Neuronal stem cell (in vitro differentiated cells): ENCODE results near the gene TPM2.
A peak's percentile ranks its signal among the peaks of the same experiment; 100 is the strongest.

Experiments
- DNase-seq: peaks from one replicate; pipeline ENCODE4 v3.0.0-alpha.2; 2013; ENCODE audit warnings: low spot score
- H2AFZ ChIP-seq: one replicate; pipeline ENCODE4 v1.6.1; 2013; ENCODE audit warnings: mild to moderate bottlenecking, low read length, inconsistent platforms
- H2AK5ac ChIP-seq: 2 replicates; pipeline ENCODE4 v1.6.1; 2013; ENCODE audit warnings: low read depth, mild to moderate bottlenecking, inconsistent platforms, low read length, moderate library complexity, mixed read lengths
- H2BK120ac ChIP-seq: 2 replicates; pipeline ENCODE4 v1.6.1; 2013; ENCODE audit warnings: low read depth, mild to moderate bottlenecking, inconsistent platforms, low read length, moderate library complexity, mixed read lengths
- H2BK12ac ChIP-seq: one replicate; pipeline ENCODE4 v1.6.1; 2013; ENCODE audit warnings: low read length, inconsistent platforms
- H2BK15ac ChIP-seq: 2 replicates; pipeline ENCODE4 v1.6.1; 2013; ENCODE audit warnings: mild to moderate bottlenecking, low read length, inconsistent platforms, mixed read lengths
- H2BK5ac ChIP-seq: one replicate; pipeline ENCODE4 v1.6.1; 2013; ENCODE audit warnings: inconsistent platforms, mild to moderate bottlenecking, low read length, moderate library complexity
- H3K14ac ChIP-seq: one replicate; pipeline ENCODE4 v1.6.1; 2013; ENCODE audit warnings: low read length, inconsistent platforms
- H3K18ac ChIP-seq: 2 replicates; pipeline ENCODE4 v1.6.1; 2013; ENCODE audit warnings: low read length, inconsistent platforms
- H3K23ac ChIP-seq: 2 replicates; pipeline ENCODE4 v1.6.1; 2013; ENCODE audit warnings: low read depth, mild to moderate bottlenecking, mixed read lengths, low read length, inconsistent platforms; ENCODE audit not compliant: poor library complexity
- H3K27ac ChIP-seq: replicated peaks from 3 replicates; pipeline ENCODE4 v1.5.1; 2013; ENCODE audit warnings: low read length, inconsistent platforms
- H3K27me3 ChIP-seq, 3 experiments: 2 replicates each; pipeline ENCODE4 v1.6.1; 2013; ENCODE audit warnings: low read length in 3 of 3, mild to moderate bottlenecking in 2 of 3, inconsistent platforms in 1 of 3, low read depth in 1 of 3, mixed read lengths in 1 of 3, moderate library complexity in 1 of 3; ENCODE audit not compliant: control insufficient read depth in 3 of 3, insufficient read depth in 3 of 3
- H3K36me3 ChIP-seq, 2 donors: replicated peaks in 1 of 2; 2 replicates each; pipeline ENCODE4 v1.6.1; 2013; ENCODE audit warnings: low read length in 2 of 2; ENCODE audit not compliant: control insufficient read depth in 2 of 2, insufficient read depth in 2 of 2
- H3K4ac ChIP-seq: 2 replicates; pipeline ENCODE4 v1.6.1; 2013; ENCODE audit warnings: inconsistent platforms, mild to moderate bottlenecking, low read length, moderate library complexity
- H3K4me1 ChIP-seq, 2 donors: 1 replicate in 1 of 2; 2 replicates in 1 of 2; pipeline ENCODE4 v1.6.1; 2013; ENCODE audit warnings: low read length in 2 of 2, low read depth in 1 of 2; ENCODE audit not compliant: control insufficient read depth in 2 of 2, insufficient read depth in 1 of 2
- H3K4me2 ChIP-seq: one replicate; pipeline ENCODE4 v1.6.1; 2013; ENCODE audit warnings: mild to moderate bottlenecking, low read length, inconsistent platforms; ENCODE audit not compliant: insufficient read depth, poor library complexity, severe bottlenecking
- H3K4me3 ChIP-seq, 2 donors: 2 replicates each; pipeline ENCODE4 v1.5.1; 2013; ENCODE audit warnings: low read length in 2 of 2, mild to moderate bottlenecking in 2 of 2, inconsistent platforms in 1 of 2, moderate library complexity in 1 of 2
- H3K79me1 ChIP-seq: one replicate; pipeline ENCODE4 v1.6.1; 2013; ENCODE audit warnings: low read depth, mild to moderate bottlenecking, inconsistent platforms, low read length, moderate library complexity
- H3K9ac ChIP-seq: one replicate; pipeline ENCODE4 v1.6.1; 2013; ENCODE audit warnings: mild to moderate bottlenecking, low read depth, low read length, inconsistent platforms; ENCODE audit not compliant: poor library complexity
- H3K9me3 ChIP-seq, 2 donors: replicated peaks in 1 of 2; 2 replicates each; pipeline versions ENCODE3 to v1.6.1; 2013; ENCODE audit warnings: low read length in 2 of 2, mild to moderate bottlenecking in 2 of 2, inconsistent platforms in 1 of 2, low read depth in 1 of 2, mixed read lengths in 1 of 2, moderate library complexity in 1 of 2; ENCODE audit not compliant: control insufficient read depth in 2 of 2, insufficient read depth in 1 of 2
- H4K8ac ChIP-seq: one replicate; pipeline ENCODE4 v1.6.1; 2013; ENCODE audit warnings: low read depth, mild to moderate bottlenecking, inconsistent platforms, low read length, moderate library complexity
- H4K91ac ChIP-seq: one replicate; pipeline ENCODE4 v1.6.1; 2013; ENCODE audit warnings: low read length, low read depth, mild to moderate bottlenecking, inconsistent platforms; ENCODE audit not compliant: poor library complexity
- WGBS, 2 donors: extraction: QIAGEN DNeasy Blood & Tissue Kit; methylation state at CpG; one replicate each; pipeline ENCODE4 v1.1.7; 2013; ENCODE audit warnings: missing lambda C conversion rate in 2 of 2, mixed read lengths in 1 of 2; ENCODE audit not compliant: insufficient read length in 2 of 2, insufficient replicate concordance in 1 of 2; ENCODE audit errors: extremely low coverage in 2 of 2; 5-methylcytosine and 5-hydroxymethylcytosine counted together

The TPM2 gene

DNA sequence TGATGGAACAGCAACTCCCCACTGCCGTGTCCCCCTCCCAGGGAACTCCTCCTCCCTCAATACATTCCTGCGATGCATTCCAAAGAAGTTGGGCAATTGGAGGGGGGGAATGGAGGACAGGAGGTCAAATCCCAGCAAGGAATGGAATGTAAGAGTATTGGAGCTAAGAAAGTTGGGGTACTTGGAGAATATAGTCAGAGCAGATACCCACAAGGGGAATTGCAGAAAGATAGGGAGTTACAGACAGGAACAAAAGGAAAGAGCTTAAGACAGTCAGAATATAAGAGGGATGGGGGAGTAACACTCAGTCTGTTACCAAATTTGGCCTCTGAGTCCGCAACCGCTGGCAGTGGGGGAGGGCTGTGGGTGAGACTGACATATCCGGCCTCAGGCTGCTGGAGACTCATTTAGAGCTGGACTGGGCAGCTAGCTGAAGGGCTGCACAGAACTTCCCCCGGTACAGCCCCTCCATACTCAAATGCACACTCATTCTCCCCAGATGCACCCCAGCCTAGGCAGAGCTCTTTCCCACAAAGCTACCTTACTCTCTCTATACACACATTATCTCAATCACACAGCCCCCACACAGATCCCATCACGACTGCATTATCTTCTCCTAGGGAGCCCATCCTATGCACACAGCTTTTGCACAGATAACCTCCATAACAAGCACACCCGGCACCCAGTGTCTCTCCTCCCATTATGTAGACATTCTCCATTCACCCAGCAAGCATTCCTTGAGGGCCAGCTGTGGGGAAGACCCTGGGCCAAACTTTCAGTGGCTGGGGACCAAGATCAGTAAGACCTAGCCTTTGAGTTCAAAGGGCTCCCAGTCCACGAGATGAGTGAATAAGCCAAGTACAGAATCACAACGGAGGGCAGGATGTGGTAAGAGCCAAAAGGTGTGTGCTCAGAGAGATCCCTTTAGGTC lies 38.6 kb upstream of the TPM2 start:
- no peak overlapping the region for H3K4ac ChIP-seq
- H2BK12ac ChIP-seq: no peak overlapping the region
- peak; percentile 72 for DNase-seq
- no peak overlapping the region for H2AFZ ChIP-seq
- no peaks in the 10 kb centered on the region for H3K27me3 ChIP-seq
- no peak overlapping the region for H3K23ac ChIP-seq
- H3K4me2 ChIP-seq: peak overlapping the region; percentile 52
- H2BK120ac ChIP-seq: peak overlapping the region; percentile 1
- peaks cover 41 to 46% of the 10 kb centered on the region in 2 donors for H3K4me1 ChIP-seq
- no peak overlapping the region for H4K8ac ChIP-seq
- H3K14ac ChIP-seq: no peak overlapping the region
- no peak overlapping the region for H3K9ac ChIP-seq
- no peak overlapping the region for H2BK15ac ChIP-seq
- H3K27ac ChIP-seq: peak overlapping the region; percentile 91
- no peak overlapping the region for H2AK5ac ChIP-seq
- peak overlapping the region; percentile 81 for H4K91ac ChIP-seq
- H3K4me3 ChIP-seq: peak overlapping the region in 1 of 2 donors; percentile 38
- no peak overlapping the region for H2BK5ac ChIP-seq
- H3K18ac ChIP-seq: peak overlapping the region; percentile 38
- no CpG with 5 or more reads among the region's 10 CpGs for whole genome bisulfite sequencing, 2 donors
- peaks cover 3% of the 10 kb centered on the region for H3K79me1 ChIP-seq
- H3K9me3 ChIP-seq: no peaks in the 10 kb centered on the region
- peaks cover 21 to 46% of the 10 kb centered on the region in 2 donors for H3K36me3 ChIP-seq

- no peak overlapping the region for H2BK12ac ChIP-seq
- H3K4ac ChIP-seq: no peak overlapping the region
- H3K23ac ChIP-seq: no peak overlapping the region
- H3K4me2 ChIP-seq: peak overlapping the region; percentile 52
- no CpG with 5 or more reads among the region's 5 CpGs for WGBS, 2 donors
- no peak overlapping the region for H3K14ac ChIP-seq
- peak overlapping the region; percentile 1 for H2BK120ac ChIP-seq
- peak overlapping the region; percentile 43 for H2BK5ac ChIP-seq
- H3K18ac ChIP-seq: peak overlapping the region; percentile 91
- DNase-seq: no peak
- no peaks in the 10 kb centered on the region for H3K9me3 ChIP-seq
- H3K4me3 ChIP-seq: no peak overlapping the region
- peaks cover 3% of the 10 kb centered on the region for H3K79me1 ChIP-seq
- H4K8ac ChIP-seq: no peak overlapping the region
- peak overlapping the region; percentile 91 for H3K27ac ChIP-seq
- H3K27me3 ChIP-seq: no peaks in the 10 kb centered on the region
- no peak overlapping the region for H2AFZ ChIP-seq
- peaks cover 41% of the 10 kb centered on the region in 2 donors for H3K4me1 ChIP-seq
- no peak overlapping the region for H3K9ac ChIP-seq
- H4K91ac ChIP-seq: peak overlapping the region; percentile 81
- H2BK15ac ChIP-seq: no peak overlapping the region
- peak overlapping the region; percentile 34 for H2AK5ac ChIP-seq
- H3K36me3 ChIP-seq: peaks cover 24 to 53% of the 10 kb centered on the region in 2 donors
Observed at GRCh38 chr9:35727676-35728040, 37.9 kb upstream of the TPM2 start.

- peak overlapping the region; percentile 34 for H2AK5ac ChIP-seq
- peak overlapping the region; percentile 91 for H3K27ac ChIP-seq
- peak overlapping the region; percentile 91 for H2BK12ac ChIP-seq
- H3K9me3 ChIP-seq: no peaks in the 10 kb centered on the region
- no peak overlapping the region for H4K8ac ChIP-seq
- peak overlapping the region; percentile 1 for H2BK120ac ChIP-seq
- H2BK5ac ChIP-seq: no peak overlapping the region
- peaks cover 30 to 60% of the 10 kb centered on the region in 2 donors for H3K36me3 ChIP-seq
- no peak overlapping the region for H3K9ac ChIP-seq
- peak overlapping the region; percentile 82 for H3K18ac ChIP-seq
- peaks cover 41% of the 10 kb centered on the region in 2 donors for H3K4me1 ChIP-seq
- H3K79me1 ChIP-seq: peaks cover 3% of the 10 kb centered on the region
- no peak for DNase-seq
- peak overlapping the region; percentile 27 for H3K4ac ChIP-seq
- H3K4me2 ChIP-seq: peak overlapping the region; percentile 52
- WGBS, 2 donors: no CpG with 5 or more reads among the region's 3 CpGs
- H3K14ac ChIP-seq: no peak overlapping the region
- H2AFZ ChIP-seq: no peak overlapping the region
- H2BK15ac ChIP-seq: peak overlapping the region; percentile 12
- H3K4me3 ChIP-seq: no peak overlapping the region
- H3K23ac ChIP-seq: peak overlapping the region; percentile 66
- no peaks in the 10 kb centered on the region for H3K27me3 ChIP-seq
- peak overlapping the region; percentile 74 for H4K91ac ChIP-seq
Observed at GRCh38 chr9:35726931-35727330, 37.2 kb upstream of the TPM2 start.

DNA sequence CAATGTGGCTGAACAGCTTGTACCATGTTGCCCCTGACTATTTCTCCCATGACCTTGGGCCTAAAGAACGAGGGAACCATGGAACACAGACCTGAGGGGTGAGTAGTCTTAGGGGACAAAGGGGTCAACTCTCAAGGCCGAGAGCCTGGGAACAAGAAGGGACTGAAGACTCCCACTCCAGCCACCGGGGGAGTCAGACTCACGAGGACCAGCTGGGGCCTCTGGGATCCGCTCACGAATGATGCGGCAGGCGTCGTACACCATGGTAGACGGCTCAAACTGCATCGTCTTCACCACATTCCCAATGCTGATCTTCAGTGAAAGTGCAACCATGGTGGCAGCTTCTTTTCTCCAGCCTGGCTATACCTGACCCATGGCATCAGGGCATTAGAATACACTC lies 35.6 kb upstream of the TPM2 start:
- Histone ChIP-seq H3K18ac (no peak overlapping the region), H2BK5ac (no peak overlapping the region), H3K4me2 (no peak overlapping the region), H2BK15ac (no peak overlapping the region), H4K91ac (no peak overlapping the region), H2AK5ac (no peak overlapping the region), H3K4me1 (peaks cover 31 to 32% of the 10 kb centered on the region in 2 donors), H3K9ac (no peak overlapping the region), H3K4me3 (no peak overlapping the region), H3K36me3 (peaks cover 39 to 76% of the 10 kb centered on the region in 2 donors), H3K14ac (no peak overlapping the region), H3K27ac (no peak overlapping the region), H3K4ac (no peak overlapping the region), H2AFZ (no peak overlapping the region), H3K23ac (no peak overlapping the region), H3K9me3 (no peaks in the 10 kb centered on the region), H2BK120ac (no peak overlapping the region), H3K27me3 (no peaks in the 10 kb centered on the region), H4K8ac (no peak overlapping the region), H2BK12ac (no peak overlapping the region), H3K79me1 (peaks cover 3% of the 10 kb centered on the region)
- no peak for DNase-seq
- WGBS, 2 donors: no CpG with 5 or more reads among the region's 11 CpGs
